Activated gamma-delta T cell treated with Interleukin-2 at 50 U/mL for 16 hours (primary cell): ENCODE results near the gene LYPD8.
"Not testable (repeated sequence)": the region's sequence is repeated elsewhere in the genome, so short reads cannot be mapped to it uniquely, and the experiment has no call there.

Experiments used
- DNase-seq: peaks from one replicate; pipeline ENCODE4 v3.0.0-alpha.2; 2020

The LYPD8 gene, protein sequence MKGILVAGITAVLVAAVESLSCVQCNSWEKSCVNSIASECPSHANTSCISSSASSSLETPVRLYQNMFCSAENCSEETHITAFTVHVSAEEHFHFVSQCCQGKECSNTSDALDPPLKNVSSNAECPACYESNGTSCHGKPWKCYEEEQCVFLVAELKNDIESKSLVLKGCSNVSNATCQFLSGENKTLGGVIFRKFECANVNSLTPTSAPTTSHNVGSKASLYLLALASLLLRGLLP

DNA sequence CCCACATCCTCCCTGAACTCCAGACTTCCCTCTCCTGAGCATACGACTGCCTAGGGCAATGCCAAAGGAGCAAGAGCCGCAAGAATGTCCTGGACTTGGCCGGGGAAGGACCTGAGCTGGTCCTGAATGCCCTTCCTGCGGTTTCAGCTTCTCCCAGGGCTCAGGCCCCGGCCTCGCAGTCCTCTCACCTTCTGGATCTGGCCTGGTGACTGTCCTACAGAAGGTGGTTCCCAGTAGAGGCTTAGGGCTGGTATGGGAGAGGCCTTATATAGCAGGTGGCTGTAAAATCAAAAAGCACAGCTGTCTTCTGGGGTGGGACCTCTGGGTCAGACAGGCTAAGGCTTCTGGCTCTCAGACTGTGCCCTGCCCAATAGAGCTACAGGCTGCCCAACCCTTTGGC is at the start of gene LYPD8:
LYPD8 (minus strand) TSS at position 243 of the 400 bp plus-strand sequence. CDS start 4,678 bp downstream, outside the sequence.
- DNase-seq, result no peak

DNA sequence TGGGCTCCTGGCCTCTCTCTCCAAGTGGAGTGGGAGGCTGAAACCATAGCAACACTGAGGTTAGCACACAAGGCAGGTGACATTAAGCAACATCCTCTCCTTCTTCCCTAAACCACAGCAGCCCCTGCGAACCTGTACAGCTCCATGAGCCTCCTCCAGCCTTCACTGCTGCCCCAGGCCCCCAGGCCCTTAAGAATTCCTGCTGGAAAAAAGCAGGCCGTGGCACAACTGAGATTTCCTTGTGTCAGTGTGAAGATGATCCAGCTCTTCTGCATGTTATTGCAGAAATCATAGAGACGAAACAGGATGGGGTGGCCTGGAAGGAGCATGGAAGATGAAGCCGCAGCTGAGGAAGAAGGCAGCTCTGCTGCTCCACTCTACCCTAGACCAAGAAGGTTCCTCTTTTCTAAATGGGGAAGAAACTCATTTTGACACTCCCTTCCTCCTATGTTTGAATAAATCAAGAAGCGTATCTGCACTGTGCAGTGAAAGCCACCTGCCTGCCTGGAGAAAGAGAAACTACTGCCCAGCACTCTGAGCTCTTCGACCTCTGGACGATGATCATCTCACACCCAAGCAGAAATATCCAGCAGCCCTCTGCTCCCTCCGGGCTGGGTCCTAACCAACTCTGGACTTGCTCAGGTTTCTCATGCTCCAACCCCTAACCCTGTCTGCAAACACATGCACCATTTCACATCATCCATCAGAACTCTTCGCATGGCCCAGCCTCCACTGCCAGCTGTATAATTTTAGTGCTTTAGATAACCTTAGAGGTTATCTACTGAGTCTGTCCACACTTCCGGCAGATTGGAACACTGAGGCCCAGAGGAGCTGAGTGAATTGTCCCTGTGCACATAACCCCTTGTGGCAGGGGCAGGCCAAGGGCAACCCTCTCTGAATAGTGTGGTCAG is 49.5 kb upstream of the LYPD8 start:
- DNase-seq, result no peak

DNA sequence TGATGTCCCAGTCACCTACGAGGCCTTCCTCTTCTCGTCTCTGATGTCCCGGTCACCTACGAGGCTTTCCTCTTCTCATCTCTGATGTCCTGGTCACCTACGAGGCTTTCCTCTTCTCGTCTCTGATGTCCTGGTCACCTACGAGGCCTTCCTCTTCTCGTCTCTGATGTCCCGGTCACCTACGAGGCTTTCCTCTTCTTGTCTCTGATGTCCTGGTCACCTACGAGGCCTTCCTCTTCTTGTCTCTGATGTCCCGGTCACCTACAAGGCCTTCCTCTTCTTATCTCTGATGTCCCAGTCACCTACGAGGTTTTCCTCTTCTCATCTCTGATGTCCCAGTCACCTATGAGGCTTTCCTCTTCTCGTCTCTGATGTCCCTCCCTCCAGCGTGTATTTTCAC is 47.9 kb upstream of the LYPD8 start:
- not testable (repeated sequence) for DNase-seq

DNA sequence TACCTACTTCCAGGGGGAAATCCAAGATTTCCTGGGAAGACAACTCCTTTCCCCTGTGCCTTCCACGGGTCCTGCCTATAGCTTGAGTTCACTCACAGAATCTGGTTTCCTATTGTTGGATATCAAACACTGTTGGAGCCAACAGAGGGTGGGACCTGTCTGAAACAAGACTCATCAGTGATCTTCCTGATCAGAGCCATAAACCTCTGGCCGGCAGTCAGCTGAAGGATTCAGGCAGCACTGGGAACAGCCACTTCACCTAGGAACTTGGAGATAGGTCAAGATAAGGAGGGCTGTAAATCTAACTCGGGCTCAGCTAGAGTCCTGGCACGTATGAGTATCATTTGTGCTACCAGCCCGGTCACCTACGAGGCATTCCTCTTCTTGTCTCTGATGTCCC is 46.9 kb upstream of the LYPD8 start:
- DNase-seq, result no peak

DNA sequence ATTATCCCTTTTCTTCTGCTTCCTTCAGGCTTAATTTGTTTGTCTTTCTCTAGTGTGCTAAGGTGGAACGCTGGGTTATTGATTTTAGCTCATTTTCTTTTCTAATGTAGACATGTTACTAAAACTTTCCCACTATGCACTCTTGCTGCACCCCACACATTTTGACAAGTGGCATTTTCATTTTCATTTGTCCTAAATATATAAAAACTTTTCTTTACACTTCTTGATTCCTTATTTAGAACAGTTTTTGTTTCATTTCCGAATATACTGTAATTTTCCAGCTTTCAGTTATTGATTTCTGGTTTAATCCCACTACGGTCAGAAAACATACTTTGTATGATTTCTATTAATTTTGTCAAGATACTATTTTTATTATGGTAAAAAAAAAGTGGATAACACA is 44.9 kb upstream of the LYPD8 start:
- DNase-seq, result no peak

DNA sequence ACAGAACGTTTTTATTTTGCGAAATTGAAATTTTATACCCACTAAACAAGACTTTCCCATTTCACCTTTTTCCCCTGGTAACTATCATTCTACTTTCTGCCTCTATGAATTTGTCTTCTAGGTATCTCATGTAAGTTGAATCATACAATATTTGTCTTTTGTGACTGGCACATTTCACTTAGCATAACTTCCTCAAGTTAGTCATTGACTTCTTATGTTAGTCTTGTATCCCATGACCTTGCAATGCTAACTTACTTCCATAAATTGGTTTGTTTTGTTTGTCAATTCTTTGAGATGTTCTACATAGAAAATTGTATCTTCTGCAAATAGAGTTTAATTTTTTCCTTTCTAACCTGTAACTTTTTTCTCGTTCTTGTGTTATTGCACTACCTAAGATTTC is 43.2 kb upstream of the LYPD8 start:
- DNase-seq, result no peak

DNA sequence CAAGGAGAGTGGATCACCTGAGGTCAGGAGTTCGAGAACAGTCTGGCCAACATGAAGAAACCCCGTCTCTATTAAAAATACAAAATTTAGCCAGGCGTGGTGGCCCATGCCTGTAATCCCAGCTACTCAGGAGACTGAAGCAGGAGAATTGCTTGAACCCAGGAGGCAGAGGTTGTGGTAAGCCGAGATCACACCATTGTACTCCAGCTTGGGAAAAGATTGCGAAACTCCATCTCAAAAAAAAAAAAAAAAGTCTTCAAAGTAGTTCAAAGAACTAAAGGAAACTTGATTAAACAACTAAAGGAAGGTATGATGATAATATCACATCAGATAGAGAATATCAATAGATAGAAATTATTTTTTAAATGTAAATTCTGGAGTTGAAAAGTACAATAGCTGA is 39.1 kb upstream of the LYPD8 start:
- not testable (repeated sequence) for DNase-seq

DNA sequence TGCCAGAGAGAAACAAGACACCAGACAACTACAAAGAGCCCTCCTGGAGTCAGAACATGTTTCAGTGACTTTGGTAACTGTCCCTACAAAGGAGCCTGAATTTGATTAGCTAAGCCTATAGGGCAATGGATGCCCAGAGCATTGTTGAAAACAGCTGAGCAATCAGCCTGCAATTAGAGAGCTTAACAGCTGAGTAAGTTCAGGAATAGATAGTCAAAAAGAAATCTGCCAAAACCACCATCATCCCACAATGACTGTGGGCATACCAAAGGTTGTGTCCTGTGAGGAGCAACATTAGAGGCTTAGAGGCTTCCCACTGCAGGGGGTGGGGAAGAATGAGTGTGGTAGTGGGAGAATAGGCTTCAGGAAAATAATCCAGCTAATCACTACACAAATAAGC is 38.0 kb upstream of the LYPD8 start:
- DNase-seq, result no peak

DNA sequence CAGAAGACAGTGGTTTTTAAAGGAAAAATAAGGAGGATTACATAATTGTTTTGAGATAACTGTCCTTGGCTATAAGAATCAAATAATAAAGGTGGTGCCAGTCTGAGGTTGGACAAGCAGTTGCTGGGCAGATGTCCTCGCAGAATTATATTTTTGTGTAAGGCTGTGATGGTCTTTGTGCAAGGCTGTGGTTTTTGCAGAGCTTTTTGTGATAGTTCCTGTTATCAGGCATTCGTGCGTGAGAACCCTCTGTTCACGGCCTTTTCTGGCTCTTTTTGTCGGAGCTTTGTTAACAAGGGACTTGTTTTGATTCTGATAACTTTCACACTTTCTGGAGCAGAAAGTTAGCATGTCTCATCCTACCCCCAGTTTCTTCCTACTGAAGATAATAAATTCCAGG is 36.8 kb upstream of the LYPD8 start:
- DNase-seq, result no peak

DNA sequence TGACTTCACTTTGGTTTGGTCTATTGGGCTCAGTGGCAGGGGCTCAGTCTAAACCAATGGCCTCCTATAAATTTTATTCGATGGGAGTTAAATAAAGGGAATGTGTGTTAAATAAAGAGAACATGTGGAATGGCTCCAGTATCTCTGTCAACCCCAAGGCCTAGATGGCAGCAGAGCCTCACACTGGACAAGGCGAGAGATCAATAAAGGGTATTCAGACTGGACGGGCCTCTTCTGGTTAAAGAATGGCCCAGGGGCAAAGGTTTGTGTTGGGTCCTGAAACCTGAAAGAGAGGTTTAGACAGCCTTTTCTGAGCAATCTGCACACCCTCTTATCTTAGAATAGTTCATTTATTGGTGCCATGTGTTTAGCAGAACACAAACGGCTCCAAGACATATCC is 35.5 kb upstream of the LYPD8 start:
- no peak for DNase-seq

DNA sequence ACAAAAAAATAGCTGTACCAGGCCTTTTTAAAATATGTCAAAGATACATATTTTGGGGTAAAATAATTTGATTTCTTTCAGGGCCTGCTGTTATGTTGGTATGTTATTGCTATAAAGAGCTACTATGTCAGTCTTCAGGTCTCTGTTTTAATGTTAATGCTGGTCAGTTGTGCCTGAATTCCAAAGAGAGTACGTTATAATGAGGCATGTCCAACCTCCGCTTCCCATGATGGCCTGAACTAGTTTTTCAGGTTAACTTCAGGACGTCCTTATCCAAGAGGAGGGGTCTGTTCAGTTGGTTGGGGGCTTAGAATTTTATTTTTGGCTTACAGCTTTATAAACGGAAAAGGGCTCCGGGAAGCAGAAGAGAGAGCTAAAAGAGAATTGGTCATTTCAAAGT is 34.9 kb upstream of the LYPD8 start:
- no peak for DNase-seq

DNA sequence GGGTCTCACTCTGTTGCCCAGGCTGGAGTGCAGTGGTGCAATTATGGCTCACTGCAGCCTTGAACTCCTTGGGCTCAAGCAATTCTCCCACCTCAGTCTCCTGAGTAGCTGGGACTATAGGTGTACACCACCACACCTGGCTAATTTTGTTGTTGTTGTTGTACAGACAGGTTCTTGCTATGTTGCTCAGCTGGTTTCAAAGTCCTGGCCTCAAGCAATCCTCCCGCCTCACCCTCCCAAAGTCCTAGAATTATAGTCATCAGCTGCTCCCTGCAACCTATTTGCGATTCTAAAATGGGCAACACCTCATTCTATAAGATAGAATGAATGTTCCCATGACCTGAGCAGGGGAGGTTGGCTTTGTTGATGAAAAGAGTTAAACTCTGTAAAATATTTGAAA is 33.8 kb upstream of the LYPD8 start:
- not testable (repeated sequence) for DNase-seq

DNA sequence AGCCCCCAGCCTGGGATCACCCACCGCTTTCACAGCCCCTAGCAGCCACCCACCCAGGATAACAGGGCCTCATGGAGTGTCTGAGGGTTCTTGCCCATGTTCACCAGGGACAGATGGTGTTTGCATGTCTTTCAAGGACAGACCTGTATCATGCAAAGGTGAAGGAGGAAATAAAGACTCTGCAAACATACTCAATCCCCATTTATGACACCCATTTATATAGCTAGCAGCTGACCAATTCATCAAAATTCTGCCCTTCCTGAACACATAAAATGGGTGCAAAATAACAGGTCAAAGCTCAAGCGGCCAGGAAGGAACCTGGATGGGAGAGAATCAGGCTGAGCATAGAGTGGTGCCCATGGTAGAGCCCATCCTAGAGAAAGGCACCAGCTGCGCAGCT is 32.8 kb upstream of the LYPD8 start:
- DNase-seq, result no peak

DNA sequence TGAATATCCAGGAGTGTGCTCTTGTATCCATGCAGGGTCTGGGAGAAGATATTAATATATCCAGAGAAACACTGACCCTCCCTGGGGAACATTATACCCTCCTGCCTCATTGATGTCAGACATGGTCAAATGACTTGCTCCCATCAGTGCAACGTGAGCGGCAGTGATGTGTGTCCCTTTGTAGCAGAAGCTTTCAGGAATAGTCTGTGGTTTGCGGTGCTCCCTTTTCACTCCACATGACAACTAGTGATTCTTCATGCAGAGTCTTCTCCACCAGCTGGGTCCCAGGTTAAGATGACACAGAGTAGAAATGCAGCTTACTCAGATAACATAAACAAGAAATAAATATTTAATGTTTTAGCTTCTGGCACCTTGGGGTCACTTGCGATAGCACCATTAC is 31.9 kb upstream of the LYPD8 start:
- no peak for DNase-seq

DNA sequence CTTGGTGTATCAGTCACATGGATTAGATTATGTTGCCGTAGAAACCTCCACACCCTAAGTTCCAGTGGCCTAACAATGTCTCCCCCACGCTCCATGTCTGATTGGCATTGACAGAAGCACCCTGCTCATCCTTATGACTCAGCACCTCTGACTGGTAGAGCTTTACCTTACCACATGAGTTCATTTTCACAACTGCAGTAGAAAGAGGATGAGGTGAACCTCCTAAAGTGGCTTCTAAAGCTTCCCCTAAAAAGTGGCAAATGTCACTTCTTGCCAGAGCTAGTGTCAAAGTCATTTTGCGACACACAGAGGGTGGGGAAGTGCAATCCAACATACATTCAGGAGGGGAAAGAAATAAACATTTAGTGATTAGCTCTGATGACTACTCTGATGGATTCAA is 30.6 kb upstream of the LYPD8 start:
- DNase-seq, result no peak

DNA sequence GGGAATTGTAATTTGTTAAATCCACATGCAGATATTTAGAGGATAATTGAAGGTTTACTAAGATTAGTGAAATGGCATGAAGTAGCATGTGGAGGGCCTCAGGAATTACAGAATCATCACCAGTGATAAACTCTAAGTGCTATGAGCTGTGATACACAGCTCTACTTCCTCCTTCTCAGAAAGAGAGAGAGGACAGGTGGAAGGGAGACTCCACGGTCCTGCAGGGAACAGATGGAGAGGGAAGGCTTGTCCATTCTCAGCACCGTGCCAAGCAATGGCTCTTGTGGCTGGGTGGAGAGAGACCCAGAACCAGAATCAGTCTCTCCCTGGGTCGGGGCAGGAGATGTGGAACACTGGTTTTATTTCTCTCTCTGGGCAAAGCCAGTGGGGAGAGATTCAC is 27.8 kb upstream of the LYPD8 start:
- DNase-seq, result no peak

DNA sequence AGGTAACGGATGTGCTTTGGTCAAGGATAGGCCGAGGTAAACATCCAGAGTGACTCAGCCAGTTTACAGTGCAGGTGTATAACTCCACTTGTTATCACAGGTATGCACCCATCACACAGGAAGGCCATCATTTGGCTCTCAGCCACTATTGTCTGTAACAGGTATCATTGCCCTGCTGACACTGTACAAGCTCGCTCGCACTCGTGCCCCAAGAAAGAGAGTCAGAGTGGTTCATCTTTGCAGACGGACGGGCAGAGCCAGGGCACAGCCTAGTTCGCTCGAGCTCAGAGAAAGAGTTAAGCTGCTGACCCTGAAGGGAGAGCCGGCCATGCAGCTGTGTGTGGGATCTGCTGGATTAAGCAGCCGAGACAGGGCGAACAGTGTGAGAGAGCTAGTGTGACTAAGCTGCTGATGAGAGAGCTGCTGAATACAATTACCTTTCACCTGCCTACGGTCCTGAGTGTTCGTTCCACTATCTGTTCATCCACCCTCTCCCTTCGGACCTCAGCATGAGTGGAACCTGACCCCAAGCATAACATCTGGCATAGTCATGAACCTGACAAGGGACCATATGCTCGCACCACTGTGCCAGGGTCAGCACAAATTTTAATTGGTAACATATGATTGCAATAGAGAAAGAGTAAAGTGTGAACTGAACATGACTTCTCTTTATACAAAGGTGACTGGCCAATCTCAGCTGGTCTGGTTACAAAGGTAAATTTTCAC is 27.0 kb upstream of the LYPD8 start:
- no peak for DNase-seq

DNA sequence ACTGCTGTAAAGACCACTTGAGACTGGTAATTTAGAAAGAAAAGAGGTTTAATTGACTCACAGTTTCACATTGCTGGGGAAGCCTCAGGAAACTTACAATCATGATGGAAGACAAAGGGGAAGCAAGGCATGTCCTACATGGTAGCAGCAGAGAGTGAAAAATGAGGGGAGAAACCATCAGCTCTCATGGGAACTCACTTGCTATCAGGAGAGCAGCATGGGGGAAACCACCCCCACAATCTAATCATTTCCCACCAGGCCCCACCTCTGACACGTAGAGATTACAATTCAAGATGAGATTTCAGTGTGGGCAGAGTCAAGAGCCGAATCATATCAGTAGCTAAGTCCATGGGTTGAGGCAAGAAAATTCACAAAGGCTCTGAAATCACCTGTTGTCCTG is 23.8 kb upstream of the LYPD8 start:
- no peak for DNase-seq

DNA sequence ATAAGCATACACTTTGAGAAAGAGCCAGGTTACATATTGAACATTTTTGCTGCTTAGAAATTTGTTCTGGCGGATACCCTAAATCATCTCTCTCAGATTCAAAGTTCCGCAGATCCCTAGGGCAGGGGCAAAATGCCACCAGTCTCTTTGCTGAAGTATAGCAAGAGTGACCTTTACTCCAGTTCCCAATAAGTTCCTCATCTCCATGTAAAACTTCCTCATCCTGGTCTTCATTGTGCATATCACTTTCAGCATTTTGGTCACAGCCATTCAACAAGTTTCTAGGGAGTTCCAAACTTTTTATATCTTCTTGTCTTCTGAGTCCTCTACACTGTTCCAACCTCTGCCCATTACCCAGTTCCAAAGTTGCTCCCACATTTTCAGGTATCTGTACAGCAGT is 23.3 kb upstream of the LYPD8 start:
- DNase-seq, result no peak

DNA sequence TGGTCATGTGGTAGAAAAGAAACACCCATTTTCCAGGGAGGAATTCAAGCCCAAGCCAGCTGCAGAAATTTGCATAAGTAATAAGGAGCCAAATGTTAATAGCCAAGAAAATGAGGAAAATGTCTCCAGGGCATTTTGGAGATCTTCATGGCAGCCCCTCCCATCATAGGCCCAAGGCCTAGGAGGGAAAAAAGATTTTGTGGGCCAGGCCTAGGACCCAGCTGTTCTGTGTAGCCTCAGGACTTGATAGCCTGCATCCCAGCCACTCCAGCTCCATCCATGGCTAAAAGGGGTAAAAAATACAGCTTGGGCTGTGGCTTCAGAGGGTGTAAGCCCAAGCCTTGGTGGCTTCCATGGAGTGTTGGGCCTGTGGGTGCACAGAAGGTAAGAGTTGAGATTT is 21.4 kb upstream of the LYPD8 start:
- DNase-seq, result no peak

DNA sequence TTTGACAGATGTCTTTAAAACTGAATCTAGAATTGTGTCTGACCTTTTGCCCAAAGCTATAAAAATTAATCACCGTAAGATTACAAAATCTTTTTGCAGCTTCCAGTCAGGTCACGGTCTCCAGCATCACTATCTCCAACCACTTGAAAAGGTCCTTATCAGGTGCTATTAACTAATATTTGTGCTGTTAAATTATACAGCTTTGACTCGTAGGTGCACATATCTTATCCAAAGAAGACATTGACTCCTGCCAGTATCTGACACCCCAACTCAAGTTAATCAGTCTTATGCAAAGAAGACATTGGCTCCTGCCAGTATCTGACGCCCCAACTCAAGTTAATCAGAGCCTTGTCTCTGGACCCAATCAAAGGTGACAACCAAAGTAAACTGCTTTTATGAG is 19.9 kb upstream of the LYPD8 start:
- DNase-seq, result no peak

DNA sequence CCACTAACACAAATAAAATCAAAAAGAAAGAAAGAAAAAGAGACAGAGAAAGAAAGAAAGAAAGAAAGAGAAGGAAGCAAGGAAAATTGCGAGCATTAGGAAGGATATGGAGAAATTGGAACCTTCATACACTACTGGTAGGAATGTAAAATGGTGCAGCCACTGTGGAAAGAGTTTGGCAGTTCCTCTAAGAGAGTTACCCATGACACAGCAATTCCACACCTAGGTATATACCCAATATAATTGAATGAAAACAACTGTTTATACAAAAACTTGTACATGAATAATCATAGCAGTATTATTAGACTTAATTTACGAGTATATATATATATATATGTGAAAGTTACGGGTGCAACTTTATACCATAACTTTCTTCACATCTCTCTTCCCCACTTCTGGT is 4.1 kb upstream of the LYPD8 start:
- DNase-seq, result no peak

DNA sequence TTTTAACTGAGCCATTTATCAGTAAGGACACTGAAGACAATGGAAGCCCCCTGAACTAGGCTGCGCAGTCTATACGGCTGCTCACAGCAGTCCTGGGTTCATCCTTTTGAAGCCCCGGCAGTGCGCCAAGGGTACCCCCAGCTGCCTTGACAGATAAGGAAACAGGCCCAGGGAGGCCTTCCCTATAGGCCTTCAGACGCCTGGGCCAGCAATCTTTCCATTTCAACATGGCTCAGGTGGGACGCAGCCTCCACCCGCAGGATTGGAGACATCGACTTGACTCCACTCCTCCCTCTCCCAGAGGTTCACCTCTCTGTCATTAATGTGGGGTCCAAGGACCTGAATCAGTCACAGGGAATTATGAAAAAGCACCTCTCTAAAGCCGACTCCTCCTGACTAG is 2.8 kb upstream of the LYPD8 start:
- no peak for DNase-seq

DNA sequence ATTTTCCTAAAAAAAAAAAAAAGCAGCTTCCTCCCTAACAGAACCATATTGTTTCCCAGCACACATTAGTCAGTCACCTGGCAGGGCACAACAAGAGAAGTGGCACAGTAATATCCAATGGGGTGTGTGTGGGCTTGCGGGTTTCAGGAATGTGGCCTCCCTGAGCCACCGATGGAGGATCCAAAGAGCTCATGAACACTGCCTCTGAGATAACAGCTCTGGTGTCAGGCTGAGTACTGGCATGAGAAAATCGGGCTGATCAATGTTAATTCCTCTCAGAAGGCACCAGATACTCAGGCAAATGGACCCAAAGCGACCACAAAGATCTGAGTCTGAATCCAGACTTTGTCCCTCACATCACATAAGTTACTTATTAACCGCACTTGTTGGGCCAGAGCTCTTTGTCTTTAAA is 2.2 kb upstream of the LYPD8 start:
- no peak for DNase-seq
